Central memory CD4-positive, alpha-beta T cell (primary cell): ENCODE results near the gene GIMD1.

Experiments
- DNase-seq: peaks from one replicate; pipeline ENCODE4 v3.0.0; 2022

GIMD1 gene

GRCh38 chr4:106312997-106313522, 55.5 kb downstream of the GIMD1 start:
- no peak for DNase-seq

- DNase-seq, result no peak
Observed at GRCh38 chr4:106312377-106312776, 56.2 kb downstream of the GIMD1 start.
